COLO668 (cell line): ENCODE data around the gene C2orf68.
"Not testable (repeated sequence)": the region's sequence is repeated elsewhere in the genome, so short reads cannot be mapped to it uniquely, and the experiment has no call there.

Source experiments
- DNase-seq: peaks from one replicate; lab custom pipeline; 2025; ENCODE audit not compliant: unreplicated experiment; lab: John Stamatoyannopoulos, UW

C2orf68 gene

GRCh38 chr2:85583667-85584353, 28.1 kb downstream of the C2orf68 start:
- DNase-seq, result no peak

DNA sequence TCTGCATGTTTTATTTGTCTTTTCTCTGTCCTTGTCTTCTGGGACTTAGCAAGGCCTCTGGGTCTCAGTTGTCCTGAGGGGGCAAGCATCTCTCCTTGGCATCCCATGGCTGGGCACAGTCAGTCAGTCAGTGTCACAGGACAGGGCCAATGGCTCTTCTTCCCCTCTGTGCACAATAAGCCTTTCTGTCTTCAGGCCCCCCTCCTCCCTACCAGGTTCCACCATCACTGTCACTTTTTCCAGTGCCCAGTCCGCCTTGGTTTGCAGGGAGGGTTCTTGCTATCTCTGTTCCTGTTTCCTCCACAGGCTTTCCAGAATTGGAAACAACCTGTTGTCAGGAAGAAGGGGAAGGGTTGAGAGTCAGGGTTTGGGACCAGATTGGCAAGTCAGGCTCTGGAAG, 29.4 kb downstream of the C2orf68 start:
- DNase-seq, result no peak

GRCh38 chr2:85580206-85580605, 31.7 kb downstream of the C2orf68 start:
- DNase-seq, result no peak

DNA sequence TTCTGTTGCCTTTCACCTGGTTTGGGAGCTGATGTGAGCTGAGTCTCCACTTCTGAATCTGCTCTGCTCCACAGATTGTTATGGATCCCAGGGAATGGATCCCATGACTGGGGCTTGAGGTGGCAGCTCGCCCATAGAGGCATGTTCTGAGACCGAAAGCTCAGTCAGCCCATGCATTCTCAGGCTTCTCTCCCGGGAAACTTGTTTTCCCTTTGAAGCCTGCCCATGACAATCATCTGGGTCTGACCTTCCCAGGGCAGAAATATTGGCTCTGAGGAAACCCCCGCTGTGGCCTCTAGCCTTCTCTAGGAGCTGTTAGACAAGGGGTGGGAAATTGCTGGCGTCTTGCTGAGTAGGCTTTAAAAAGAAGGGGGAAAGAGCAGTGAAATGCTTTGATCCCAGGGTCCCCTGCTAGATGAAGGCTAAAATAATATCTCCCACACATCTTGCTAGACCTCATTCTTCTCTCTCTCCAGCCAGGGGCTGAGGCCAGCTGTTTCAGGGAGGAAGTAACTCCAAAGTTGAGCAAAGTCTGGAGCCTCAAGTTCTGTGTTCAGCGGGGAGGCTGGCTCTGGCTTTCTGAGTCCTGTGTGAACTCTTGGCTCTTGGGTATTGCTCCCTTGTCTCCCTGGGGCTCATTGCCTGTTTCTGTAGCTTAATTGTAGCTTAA, 32.5 kb downstream of the C2orf68 start:
- no peak for DNase-seq

- peak; percentile 21 for DNase-seq
Measured at GRCh38 chr2:85578243-85579180, 33.4 kb downstream of the C2orf68 start.

DNA sequence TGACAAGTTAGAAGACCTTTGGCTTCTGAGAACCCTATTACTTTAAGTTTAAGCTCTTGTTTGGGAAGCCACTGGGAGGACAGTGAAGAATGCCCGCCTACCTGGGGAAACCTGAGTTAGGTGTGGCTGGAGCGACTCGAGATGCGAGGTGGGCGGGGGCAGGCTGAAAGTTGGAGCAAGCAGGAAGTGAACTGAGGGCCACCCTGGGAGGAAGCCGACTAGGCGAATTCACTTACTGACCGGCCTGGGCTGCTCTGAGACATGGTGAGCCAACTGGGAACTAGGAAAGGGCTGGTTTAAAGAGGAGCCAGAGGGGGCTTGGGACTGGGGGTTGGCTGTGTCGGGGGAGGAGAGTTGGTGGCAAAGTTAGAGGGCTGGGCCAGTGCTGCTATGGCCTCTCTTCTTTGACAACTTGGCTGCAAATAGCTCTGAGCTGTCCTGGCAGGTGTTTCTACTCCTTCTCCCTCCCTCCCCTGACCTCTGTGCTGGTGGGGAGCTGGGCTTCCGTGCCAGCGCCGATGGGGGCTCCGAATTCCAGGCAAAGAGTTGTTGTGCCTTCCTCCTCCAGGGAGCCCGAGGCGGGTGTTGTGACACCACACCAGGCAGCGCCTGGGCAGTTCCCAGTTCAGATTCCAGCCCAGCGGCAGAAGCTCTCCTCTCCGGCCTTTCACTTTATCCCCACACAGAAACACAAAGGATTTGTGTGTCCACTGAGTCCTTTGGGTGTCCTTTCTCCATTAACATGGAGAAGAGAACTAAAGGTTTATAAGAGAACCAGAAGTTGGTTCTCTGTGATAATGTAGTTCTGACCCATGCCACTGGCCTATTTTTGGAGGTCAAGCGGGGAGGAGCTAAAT, 34.3 kb downstream of the C2orf68 start, which contains the start of gene VAMP8:
TSS of gene VAMP8 (plus strand) at position 201 of the 857 bp plus-strand sequence. CDS start at position 262, 61 bp downstream.
- peak; percentile 63 for DNase-seq

DNA sequence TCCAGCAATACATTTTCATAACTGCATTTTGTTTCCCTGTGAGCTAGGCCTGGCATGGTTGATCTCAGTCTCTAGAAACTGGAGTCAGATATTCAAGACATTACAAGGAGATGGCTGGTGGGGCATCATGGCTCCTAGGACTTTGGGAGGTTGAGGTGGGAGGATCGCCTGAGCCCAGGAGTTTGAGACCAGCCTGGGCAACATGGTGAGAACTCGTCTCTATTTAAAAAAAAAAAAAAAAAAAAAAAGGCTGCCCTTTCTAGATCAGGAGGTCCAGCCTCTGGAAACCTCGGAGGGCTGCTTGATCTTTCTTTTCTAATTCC, 34.8 kb downstream of the C2orf68 start:
- DNase-seq, result no peak

GRCh38 chr2:85575739-85576138, 36.1 kb downstream of the C2orf68 start:
- no peak for DNase-seq

DNA sequence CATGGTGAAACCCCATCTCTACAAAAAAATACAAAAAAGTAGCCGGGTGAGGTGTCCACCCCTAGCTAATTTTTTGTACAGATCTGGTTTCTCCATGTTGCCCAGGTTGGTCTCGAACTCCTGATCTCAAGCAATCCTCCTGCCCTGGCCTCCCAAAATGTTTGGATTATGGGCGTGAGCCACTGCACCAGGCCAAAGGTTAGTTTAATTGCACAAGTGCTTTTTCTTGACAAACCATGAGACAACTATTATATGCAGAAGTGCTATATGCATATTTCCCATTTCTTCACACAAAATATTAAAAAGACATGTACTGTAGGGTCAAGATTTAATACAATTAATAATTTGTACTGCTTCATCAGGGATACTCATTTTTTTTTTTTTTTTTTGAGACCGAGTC, 45.6 kb downstream of the C2orf68 start:
- no peak for DNase-seq

DNA sequence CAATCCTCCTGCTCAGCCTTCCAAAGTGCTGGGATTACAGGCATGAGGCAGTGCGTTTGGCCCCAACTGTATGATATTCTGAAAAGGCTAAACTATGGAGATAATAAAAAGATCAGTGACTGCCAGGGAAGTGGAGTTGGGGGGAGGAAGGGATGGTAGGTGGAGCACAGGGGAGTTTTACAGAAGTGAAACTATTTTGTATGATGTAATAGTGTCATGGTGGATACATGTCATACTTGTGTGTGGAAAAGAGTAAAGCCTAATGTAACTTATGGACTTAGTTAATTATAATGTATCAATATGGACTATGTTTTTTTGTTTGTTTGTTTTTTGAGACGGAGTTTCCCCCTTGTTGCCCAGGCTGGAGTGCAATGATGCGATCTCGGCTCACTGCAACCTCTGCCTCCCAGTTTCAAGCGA, 47.7 kb downstream of the C2orf68 start:
- no peak for DNase-seq

- peak; percentile 97 for DNase-seq
Measured at GRCh38 chr2:85561280-85562212, 50.3 kb downstream of the C2orf68 start, which contains the start of gene GGCX. TSS of gene GGCX (minus strand) at chr2:85561493. CDS start at chr2:85561428, 65 bp downstream.

- no peak for DNase-seq
Measured at GRCh38 chr2:85560812-85561279, 51.0 kb downstream of the C2orf68 start.

- DNase-seq, result not testable (repeated sequence)
Measured at GRCh38 chr2:85560403-85560726, 51.5 kb downstream of the C2orf68 start.

DNA sequence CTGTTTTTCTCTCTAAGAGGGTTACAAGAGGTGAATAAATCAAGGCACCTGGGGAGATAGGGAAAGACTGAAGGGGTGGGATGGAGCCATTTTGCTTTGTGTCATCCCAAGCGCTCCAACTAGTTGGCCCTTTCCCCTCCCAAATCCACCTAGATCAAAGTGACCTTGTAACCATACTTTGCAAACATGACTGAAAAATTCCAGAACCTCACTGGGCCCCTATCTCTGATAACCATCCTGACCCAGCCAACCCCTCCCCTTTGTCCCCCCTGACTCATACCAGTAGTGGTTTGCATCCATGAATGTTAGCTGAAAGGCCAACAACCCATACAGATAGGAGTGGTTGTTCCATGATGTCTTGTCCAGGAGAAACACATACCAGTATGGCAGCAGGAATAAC, 53.7 kb downstream of the C2orf68 start:
- no peak for DNase-seq

GRCh38 chr2:85557130-85557529, 54.7 kb downstream of the C2orf68 start:
- DNase-seq, result no peak
